T-helper 17 cell (primary cell): ENCODE data around the gene PDE3A. TPM values are rescaled to one million over a fixed set of nuclear protein-coding genes. Genes with fewer than 3 reads are reported as not detected.

Experiments
- ATAC-seq: fragments of 150-1000 bp; cut with Tn5 transposase; 2 replicates; pipeline ENCODE4 v1.10.0; 2021; ENCODE audit warnings: mild to moderate bottlenecking, moderate library complexity
- DNase-seq, 3 donors: peaks; one replicate each; pipeline versions ENCODE4 v3.0.0 to v3.0.0-alpha.2; 2020 to 2021
- H3K9me3 ChIP-seq: one replicate; pipeline ENCODE4 v1.7.0; 2013; ENCODE audit warnings: low read length, mild to moderate bottlenecking; ENCODE audit not compliant: control insufficient read depth, poor library complexity, severe bottlenecking
- H3K27ac Mint-ChIP-seq: one replicate; pipeline ENCODE4 v1.8.0; 2022; ENCODE audit warnings: mild to moderate bottlenecking, moderate library complexity, mixed read lengths
- H3K27me3 Mint-ChIP-seq: one replicate; pipeline ENCODE4 v1.8.0; 2022; ENCODE audit warnings: mixed read lengths
- H3K36me3 Mint-ChIP-seq: one replicate; pipeline ENCODE4 v1.8.0; 2022; ENCODE audit warnings: low read depth, mixed read lengths
- H3K4me1 Mint-ChIP-seq: one replicate; pipeline ENCODE4 v1.8.0; 2022; ENCODE audit warnings: mild to moderate bottlenecking, mixed read lengths
- H3K4me3 Mint-ChIP-seq: one replicate; pipeline ENCODE4 v1.8.0; 2022; ENCODE audit warnings: mild to moderate bottlenecking, moderate library complexity, mixed read lengths
- total RNA-seq, 4 donors: library from RNA in 2 of 4; stranded (reverse) in 2 of 4; gene quantifications; one replicate each; pipeline ENCODE4 v1.2.3 and lab custom pipeline; 2022 to 2026

Gene PDE3A
- total RNA-seq, 2 donors from 2014 or later = 0.07 to 2.8 TPM

GRCh38 chr12:20503858-20504257 is 135.5 kb downstream of the PDE3A start:
- no peaks in the 10 kb centered on the region for H3K36me3 Mint-ChIP-seq
- DNase-seq = no peak
- ATAC-seq = no peak
- H3K4me3 Mint-ChIP-seq = no peak overlapping the region
- no peaks in the 10 kb centered on the region for H3K9me3 ChIP-seq
- H3K4me1 Mint-ChIP-seq = no peaks in the 10 kb centered on the region
- no peaks in the 10 kb centered on the region for H3K27me3 Mint-ChIP-seq
- H3K27ac Mint-ChIP-seq = no peak overlapping the region

GRCh38 chr12:20505056-20505455 is 136.7 kb downstream of the PDE3A start:
- no peaks in the 10 kb centered on the region for H3K4me1 Mint-ChIP-seq
- no peak for DNase-seq
- no peak overlapping the region for H3K27ac Mint-ChIP-seq
- H3K4me3 Mint-ChIP-seq = no peak overlapping the region
- ATAC-seq = no peak
- H3K27me3 Mint-ChIP-seq = no peaks in the 10 kb centered on the region
- no peaks in the 10 kb centered on the region for H3K36me3 Mint-ChIP-seq
- no peaks in the 10 kb centered on the region for H3K9me3 ChIP-seq

GRCh38 chr12:20507056-20507455 is 138.7 kb downstream of the PDE3A start:
- no peaks in the 10 kb centered on the region for H3K9me3 ChIP-seq
- Mint-ChIP-seq H3K4me1 (no peaks in the 10 kb centered on the region), H3K27ac (no peak overlapping the region), H3K36me3 (no peaks in the 10 kb centered on the region), H3K27me3 (no peaks in the 10 kb centered on the region), H3K4me3 (no peak overlapping the region)
- ATAC-seq (no peak), DNase-seq (no peak)

GRCh38 chr12:20507711-20508110 is 139.4 kb downstream of the PDE3A start:
- Mint-ChIP-seq H3K4me1 (no peaks in the 10 kb centered on the region), H3K36me3 (no peaks in the 10 kb centered on the region), H3K27ac (no peak overlapping the region), H3K4me3 (no peak overlapping the region), H3K27me3 (no peaks in the 10 kb centered on the region)
- DNase-seq (no peak), ATAC-seq (no peak)
- H3K9me3 ChIP-seq = no peaks in the 10 kb centered on the region

GRCh38 chr12:20508359-20508758 is 140.0 kb downstream of the PDE3A start:
- ATAC-seq = no peak
- H3K9me3 ChIP-seq = no peaks in the 10 kb centered on the region
- H3K27ac Mint-ChIP-seq = no peak overlapping the region
- H3K27me3 Mint-ChIP-seq = no peaks in the 10 kb centered on the region
- DNase-seq = no peak
- no peaks in the 10 kb centered on the region for H3K4me1 Mint-ChIP-seq
- no peak overlapping the region for H3K4me3 Mint-ChIP-seq
- H3K36me3 Mint-ChIP-seq = no peaks in the 10 kb centered on the region

GRCh38 chr12:20508962-20509361 is 140.6 kb downstream of the PDE3A start:
- Mint-ChIP-seq H3K27me3 (no peaks in the 10 kb centered on the region), H3K36me3 (no peaks in the 10 kb centered on the region), H3K4me1 (no peaks in the 10 kb centered on the region), H3K27ac (no peak overlapping the region), H3K4me3 (no peak overlapping the region)
- DNase-seq (no peak), ATAC-seq (no peak)
- no peaks in the 10 kb centered on the region for H3K9me3 ChIP-seq

- H3K4me3 Mint-ChIP-seq = no peak overlapping the region
- H3K36me3 Mint-ChIP-seq = no peaks in the 10 kb centered on the region
- ATAC-seq (no peak), DNase-seq (no peak)
- no peak overlapping the region for H3K27ac Mint-ChIP-seq
- no peaks in the 10 kb centered on the region for H3K9me3 ChIP-seq
- no peaks in the 10 kb centered on the region for H3K27me3 Mint-ChIP-seq
- H3K4me1 Mint-ChIP-seq = no peaks in the 10 kb centered on the region
Observed at GRCh38 chr12:20510811-20511210, 142.5 kb downstream of the PDE3A start.

GRCh38 chr12:20513189-20513588 is 144.9 kb downstream of the PDE3A start:
- no peak for DNase-seq
- no peak overlapping the region for H3K27ac Mint-ChIP-seq
- H3K27me3 Mint-ChIP-seq = no peaks in the 10 kb centered on the region
- H3K36me3 Mint-ChIP-seq = no peaks in the 10 kb centered on the region
- ATAC-seq = no peak
- no peaks in the 10 kb centered on the region for H3K9me3 ChIP-seq
- no peak overlapping the region for H3K4me3 Mint-ChIP-seq
- H3K4me1 Mint-ChIP-seq = no peaks in the 10 kb centered on the region

- Mint-ChIP-seq H3K36me3 (no peaks in the 10 kb centered on the region), H3K4me1 (no peaks in the 10 kb centered on the region), H3K27me3 (no peaks in the 10 kb centered on the region), H3K27ac (no peak overlapping the region), H3K4me3 (no peak overlapping the region)
- ATAC-seq (no peak), DNase-seq (no peak)
- H3K9me3 ChIP-seq = no peaks in the 10 kb centered on the region
Observed at GRCh38 chr12:20514598-20514997, 146.3 kb downstream of the PDE3A start.

- no peaks in the 10 kb centered on the region for H3K36me3 Mint-ChIP-seq
- H3K27me3 Mint-ChIP-seq = no peaks in the 10 kb centered on the region
- ATAC-seq (no peak), DNase-seq (no peak)
- H3K9me3 ChIP-seq = no peaks in the 10 kb centered on the region
- H3K4me3 Mint-ChIP-seq = no peak overlapping the region
- no peak overlapping the region for H3K27ac Mint-ChIP-seq
- no peaks in the 10 kb centered on the region for H3K4me1 Mint-ChIP-seq
Observed at GRCh38 chr12:20520532-20520931, 152.2 kb downstream of the PDE3A start.

GRCh38 chr12:20523658-20524057 is 155.3 kb downstream of the PDE3A start:
- H3K27ac Mint-ChIP-seq = no peak overlapping the region
- no peak overlapping the region for H3K4me3 Mint-ChIP-seq
- DNase-seq (no peak), ATAC-seq (no peak)
- H3K9me3 ChIP-seq = no peaks in the 10 kb centered on the region
- H3K27me3 Mint-ChIP-seq = no peaks in the 10 kb centered on the region
- H3K4me1 Mint-ChIP-seq = no peaks in the 10 kb centered on the region
- H3K36me3 Mint-ChIP-seq = no peaks in the 10 kb centered on the region

GRCh38 chr12:20524113-20524512 is 155.8 kb downstream of the PDE3A start:
- no peaks in the 10 kb centered on the region for H3K4me1 Mint-ChIP-seq

GRCh38 chr12:20525064-20525610 is 156.8 kb downstream of the PDE3A start:
- ATAC-seq = no peak
- H3K27me3 Mint-ChIP-seq = no peaks in the 10 kb centered on the region
- H3K4me1 Mint-ChIP-seq = no peaks in the 10 kb centered on the region

More at GRCh38 chr12:20524113-20524512, 155.8 kb downstream of the PDE3A start:
- no peak overlapping the region for H3K27ac Mint-ChIP-seq
- no peaks in the 10 kb centered on the region for H3K36me3 Mint-ChIP-seq
- H3K27me3 Mint-ChIP-seq = no peaks in the 10 kb centered on the region
- DNase-seq (no peak), ATAC-seq (no peak)
- no peaks in the 10 kb centered on the region for H3K9me3 ChIP-seq
- no peak overlapping the region for H3K4me3 Mint-ChIP-seq

GRCh38 chr12:20527417-20528163 is 159.3 kb downstream of the PDE3A start:
- no peaks in the 10 kb centered on the region for H3K9me3 ChIP-seq
- ATAC-seq = no peak
- no peak for DNase-seq
- no peaks in the 10 kb centered on the region for H3K4me1 Mint-ChIP-seq
- H3K27ac Mint-ChIP-seq = no peak overlapping the region
- no peaks in the 10 kb centered on the region for H3K27me3 Mint-ChIP-seq
- no peaks in the 10 kb centered on the region for H3K36me3 Mint-ChIP-seq
- no peak overlapping the region for H3K4me3 Mint-ChIP-seq

More at GRCh38 chr12:20525064-20525610, 156.8 kb downstream of the PDE3A start:
- no peaks in the 10 kb centered on the region for H3K9me3 ChIP-seq
- no peaks in the 10 kb centered on the region for H3K36me3 Mint-ChIP-seq
- H3K27ac Mint-ChIP-seq = no peak overlapping the region
- H3K4me3 Mint-ChIP-seq = no peak overlapping the region
- DNase-seq = no peak
